Endothelial cell of umbilical vein (primary cell): Measurements from ENCODE around the gene MBD5. TPM values are rescaled to one million over a fixed set of nuclear protein-coding genes. Genes with fewer than 3 reads are reported as not detected.

Experiments used
- BruUV-seq: library from RNA; stranded (reverse); fragments of 400-500 nt; replicated peaks from 2 replicates; lab custom pipeline; 2021; lab: Mats Ljungman, UMichigan
- CTCF ChIA-PET: fragments of 300-600, 350-600 bp; sonication (Branson Sonifier 250); formaldehyde crosslinking; loops from one replicate; lab custom pipeline; 2021; ENCODE audit warnings: antibody characterized with exemption, inconsistent platforms; lab: Charles Lee
- POLR2A ChIA-PET: fragments of 300-600, 350-600 bp; sonication (Branson Sonifier 250); formaldehyde crosslinking; loops from one replicate; lab custom pipeline; 2021; ENCODE audit warnings: antibody characterized with exemption, inconsistent platforms; lab: Charles Lee
- DNase-seq: peaks from one replicate; pipeline ENCODE4 v3.0.0-alpha.2; 2011; ENCODE audit warnings: low read depth, low spot score
- FAIRE-seq: peaks from 2 replicates; lab custom pipeline; 2011; peaks lifted over from hg19 to GRCh38; lab: Jason Lieb, UNC
- H2AFZ ChIP-seq: 2 replicates; pipeline ENCODE4 v1.6.0; 2012; ENCODE audit warnings: low read depth, low read length, control low read depth, inconsistent platforms
- H3K27ac ChIP-seq: 2 replicates; pipeline ENCODE4 v1.5.1; 2011; ENCODE audit warnings: low read depth, mild to moderate bottlenecking, control low read depth, low read length, moderate library complexity; ENCODE audit not compliant: insufficient read depth
- H3K27me3 ChIP-seq, 2 experiments: 2 replicates each; pipeline versions ENCODE4 v1.6.0 to v1.6.1; 2011; ENCODE audit warnings: low read length in 2 of 2, mixed read lengths in 1 of 2; ENCODE audit not compliant: control insufficient read depth in 2 of 2, insufficient read depth in 2 of 2
- H3K36me3 ChIP-seq, 2 experiments: 2 replicates in 1 of 2; 3 replicates in 1 of 2; pipeline ENCODE4 v1.5.1; 2011; ENCODE audit warnings: low read length in 2 of 2, mild to moderate bottlenecking in 1 of 2, moderate library complexity in 1 of 2; ENCODE audit not compliant: control insufficient read depth in 2 of 2, insufficient read depth in 2 of 2; ENCODE audit errors: extremely low read depth in 1 of 2
- H3K4me1 ChIP-seq: 3 replicates; pipeline ENCODE4 v1.5.1; 2011; ENCODE audit warnings: mild to moderate bottlenecking, low read length; ENCODE audit not compliant: control insufficient read depth, insufficient read depth; ENCODE audit errors: extremely low read depth
- H3K4me2 ChIP-seq: 2 replicates; pipeline ENCODE4 v1.6.1; 2011; ENCODE audit warnings: low read length, control low read depth, mixed read lengths; ENCODE audit not compliant: insufficient read depth
- H3K4me3 ChIP-seq, 3 experiments: fragments of 200-600 bp in 1 of 3; sonication (generic), shearing (Covaris generic) in 1 of 3; replicated peaks in 1 of 3; 2 replicates each; pipeline ENCODE4 v1.5.1; 2011 to 2016; ENCODE audit warnings: control low read depth in 3 of 3, low read length in 3 of 3, mild to moderate bottlenecking in 2 of 3, inconsistent platforms in 1 of 3, low read depth in 1 of 3, moderate library complexity in 1 of 3; ENCODE audit not compliant: insufficient read depth in 1 of 3
- H3K79me2 ChIP-seq: 2 replicates; pipeline ENCODE4 v1.6.0; 2012; ENCODE audit warnings: low read length, inconsistent platforms; ENCODE audit not compliant: control insufficient read depth, insufficient read depth
- H3K9ac ChIP-seq: replicated peaks from 2 replicates; pipeline ENCODE3; 2011; ENCODE audit warnings: low read length, control low read depth; ENCODE audit not compliant: insufficient read depth; ENCODE audit errors: extremely low read depth
- H3K9me1 ChIP-seq: replicated peaks from 3 replicates; pipeline ENCODE4 v1.6.0; 2011; ENCODE audit warnings: mild to moderate bottlenecking, low read length; ENCODE audit not compliant: control insufficient read depth, insufficient read depth; ENCODE audit errors: extremely low read depth
- H3K9me3 ChIP-seq: replicated peaks from 2 replicates; pipeline ENCODE4 v1.5.1; 2012; ENCODE audit warnings: low read length, inconsistent platforms; ENCODE audit not compliant: control insufficient read depth, insufficient read depth
- H4K20me1 ChIP-seq: replicated peaks from 2 replicates; pipeline ENCODE3; 2011; ENCODE audit warnings: mild to moderate bottlenecking, low read length; ENCODE audit not compliant: control insufficient read depth, insufficient read depth; ENCODE audit errors: extremely low read depth
- CTCF ChIP-seq, 2 donors: IDR thresholded peaks; 1 replicate in 1 of 2; 2 replicates in 1 of 2; pipeline ENCODE4 v1.5.1; 2011; ENCODE audit warnings: low read length in 2 of 2, mild to moderate bottlenecking in 2 of 2, moderate library complexity in 2 of 2, control low read depth in 1 of 2, inconsistent platforms in 1 of 2, low read depth in 1 of 2; ENCODE audit not compliant: insufficient read depth in 1 of 2; ENCODE audit errors: extremely low read depth in 1 of 2
- EZH2 ChIP-seq: IDR thresholded peaks from 2 replicates; pipeline ENCODE4 v1.6.1; 2012; ENCODE audit warnings: borderline replicate concordance, low read depth, mild to moderate bottlenecking, moderate library complexity, low read length, inconsistent platforms; ENCODE audit not compliant: severe bottlenecking
- FOS ChIP-seq: IDR thresholded peaks from 2 replicates; pipeline ENCODE4 v1.6.1; 2011; ENCODE audit warnings: mild to moderate bottlenecking, low read length, moderate library complexity, borderline replicate concordance; ENCODE audit not compliant: insufficient read depth
- GATA2 ChIP-seq: IDR thresholded peaks from 2 replicates; pipeline ENCODE4 v1.7.0; 2011; ENCODE audit warnings: low read depth, mild to moderate bottlenecking, moderate library complexity, mixed read lengths, low read length; ENCODE audit not compliant: insufficient read length, insufficient read depth
- JUN ChIP-seq: IDR thresholded peaks from 2 replicates; pipeline ENCODE4 v1.6.1; 2011; ENCODE audit warnings: borderline replicate concordance, low read depth; ENCODE audit not compliant: insufficient read length, insufficient read depth
- MYC ChIP-seq: IDR thresholded peaks from one replicate; pipeline ENCODE4 v1.6.1; 2011; ENCODE audit warnings: mild to moderate bottlenecking, low read depth, low read length
- POLR2A ChIP-seq: IDR thresholded peaks from 2 replicates; pipeline ENCODE4 v1.6.1; 2012; ENCODE audit warnings: low read depth, mild to moderate bottlenecking, control low read depth, low read length
- POLR2AphosphoS5 ChIP-seq: IDR thresholded peaks from 2 replicates; pipeline ENCODE4 v1.6.1; 2012; ENCODE audit warnings: low read depth, mild to moderate bottlenecking, control low read depth, low read length, moderate library complexity; ENCODE audit not compliant: insufficient read depth
- dilution Hi-C: fragments of 300-500 bp; cut with MboI; formaldehyde crosslinking; loops from one replicate; pipeline ENCODE4 v1.15.0; 2019; ENCODE audit warnings: low sequenced_read_pairs; ENCODE audit not compliant: extremely low pct_ligation_motif_present
- intact Hi-C: fragments of 100-400 bp; cut with micrococcal nuclease; formaldehyde crosslinking; loops from one replicate; pipeline ENCODE4 v1.10.0; 2022
- polyA plus RNA-seq, 4 experiments: library from polyadenylated mRNA; depleted of rRNA in 3 of 4; stranded (reverse) in 3 of 4; unstranded in 1 of 4; fragments of >200 nt; gene quantifications; 2 replicates each; pipeline versions ENCODE4 v1.2.1 to v1.2.3, GENCODE V29; 2011 to 2012; ENCODE audit warnings: missing spikeins in 1 of 4
- total RNA-seq: library from RNA; stranded (reverse); gene quantifications from 2 replicates; pipeline ENCODE4 v1.2.3, GENCODE V29; 2021
- TF ChIP-seq, protein P1 (sequence below): IDR thresholded peaks from 2 replicates; pipeline ENCODE4 v1.6.1; 2011; ENCODE audit not compliant: insufficient read depth, insufficient read length

Gene MBD5
- total and polyA plus RNA-seq, 2 donors (not counting 3 experiments of a cell fraction or from before 2014, with no cell fraction given): 11.3 to 37.0 TPM

DNA sequence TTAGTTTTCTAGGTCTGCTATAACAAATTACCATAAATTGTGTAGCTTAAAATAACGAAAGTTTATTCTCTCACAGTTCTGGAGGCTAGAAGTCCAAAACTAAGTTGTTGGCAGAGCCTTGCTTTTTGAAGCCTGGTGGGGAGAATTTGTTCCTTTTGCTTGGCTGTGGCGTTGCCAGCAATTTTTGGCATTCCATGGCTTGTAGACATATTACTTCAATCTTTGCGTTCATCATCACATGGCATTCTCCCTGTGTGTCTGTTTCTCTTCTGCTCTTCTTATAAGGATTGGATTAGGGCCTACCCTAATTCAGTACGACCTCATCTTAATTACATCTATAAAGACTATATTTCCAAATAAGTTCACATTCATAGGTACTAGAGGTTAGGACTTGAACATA, 217.7 kb downstream of the MBD5 start:
- TF ChIP-seq POLR2AphosphoS5 (no peak), EZH2 (no peak), FOS (no peak), MYC (no peak), GATA2 (no peak), JUN (no peak), POLR2A (no peak), CTCF (IDR thresholded peaks at IDR 0.05; ENCODE audit: extremely low read depth in 1 of 2, insufficient read depth in 1 of 2, low read depth in 1 of 2, low read length in 2 of 2) (no peak)
- TF ChIP-seq, protein P1, sequence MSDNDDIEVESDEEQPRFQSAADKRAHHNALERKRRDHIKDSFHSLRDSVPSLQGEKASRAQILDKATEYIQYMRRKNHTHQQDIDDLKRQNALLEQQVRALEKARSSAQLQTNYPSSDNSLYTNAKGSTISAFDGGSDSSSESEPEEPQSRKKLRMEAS: no peak
- no peak overlapping the region for H3K4me3 ChIP-seq
- no peak overlapping the region for H2AFZ ChIP-seq
- H3K9ac ChIP-seq: no peak overlapping the region
- no peaks in the 10 kb centered on the region for H3K9me1 ChIP-seq
- DNase-seq (no peak), FAIRE-seq (no peak)
- dilution Hi-C loops (no loop called here), intact Hi-C loops (no loop called here)
- ChIA-PET POLR2A (no interaction called here), CTCF (no interaction called here)
- BruUV-seq: no TSS peak
- H4K20me1 ChIP-seq: no peaks in the 10 kb centered on the region
- H3K4me1 ChIP-seq: no peaks in the 10 kb centered on the region
- no peaks in the 10 kb centered on the region for H3K36me3 ChIP-seq
- no peaks in the 10 kb centered on the region for H3K79me2 ChIP-seq
- H3K9me3 ChIP-seq: no peaks in the 10 kb centered on the region
- no peak overlapping the region for H3K27ac ChIP-seq
- no peak overlapping the region for H3K4me2 ChIP-seq
- no peaks in the 10 kb centered on the region for H3K27me3 ChIP-seq
